GM21515 (cell line): ENCODE results near the gene CPXM1.
"Not testable (repeated sequence)": the region's sequence is repeated elsewhere in the genome, so short reads cannot be mapped to it uniquely, and the experiment has no call there.

ENCODE experiments used
- ATAC-seq: cut with Tn5 transposase; IDR thresholded peaks from one replicate; pipeline ENCODE4 v1.9.1; 2021; ENCODE audit not compliant: unreplicated experiment

The CPXM1 gene

GRCh38 chr20:2822073-2822472, 21.6 kb upstream of the CPXM1 start:
- ATAC-seq, result no peak

- ATAC-seq, result no peak
These were observed 20.8 kb upstream of the CPXM1 start for GRCh38 chr20:2820896-2821869.

GRCh38 chr20:2820084-2820895, 19.9 kb upstream of the CPXM1 start:
- ATAC-seq, result no peak

GRCh38 chr20:2817891-2818595, 17.6 kb upstream of the CPXM1 start:
- no peak for ATAC-seq

- ATAC-seq, result no peak
These were observed 16.9 kb upstream of the CPXM1 start for GRCh38 chr20:2817341-2817726.

GRCh38 chr20:2816583-2817340, 16.3 kb upstream of the CPXM1 start:
- no peak for ATAC-seq

GRCh38 chr20:2816030-2816582, 15.7 kb upstream of the CPXM1 start, which contains the start of gene TMEM239:
TMEM239 (plus strand) TSS chr20:2816364; CDS start chr20:2816555, 191 bp downstream.
- ATAC-seq, result no peak

GRCh38 chr20:2815242-2815900, 14.9 kb upstream of the CPXM1 start:
- no peak for ATAC-seq

- no peak for ATAC-seq
These were observed 14.2 kb upstream of the CPXM1 start, which contains the start of gene C20orf141 for GRCh38 chr20:2814587-2815051. C20orf141 (plus strand) TSS chr20:2814987; CDS start chr20:2815185, 198 bp downstream.

GRCh38 chr20:2814076-2814475, 13.6 kb upstream of the CPXM1 start:
- no peak for ATAC-seq

GRCh38 chr20:2812189-2812588, 11.8 kb upstream of the CPXM1 start:
- ATAC-seq, result no peak

- no peak for ATAC-seq
These were observed 9.3 kb upstream of the CPXM1 start for GRCh38 chr20:2809690-2810089.

GRCh38 chr20:2807929-2808328, 7.5 kb upstream of the CPXM1 start:
- ATAC-seq, result not testable (repeated sequence)

GRCh38 chr20:2807019-2807418, 6.6 kb upstream of the CPXM1 start:
- no peak for ATAC-seq

- ATAC-seq, result no peak
These were observed 5.9 kb upstream of the CPXM1 start for GRCh38 chr20:2806351-2806701.

GRCh38 chr20:2805689-2806350, 5.4 kb upstream of the CPXM1 start:
- ATAC-seq, result no peak

GRCh38 chr20:2804852-2805688, 4.6 kb upstream of the CPXM1 start:
- no peak for ATAC-seq
